Upper lobe of left lung (tissue), 6 donors: ENCODE results near the gene SYTL2. TPM values are rescaled to one million over a fixed set of nuclear protein-coding genes. Genes with fewer than 3 reads are reported as not detected.

Experiments used
- ATAC-seq, 2 donors: fragments of 200-7000 bp; cut with Tn5 transposase; one replicate each; pipeline ENCODE4 v1.9.1; 2022; ENCODE audit warnings: mild to moderate bottlenecking in 2 of 2, moderate library complexity in 2 of 2; ENCODE audit not compliant: low FRiP score in 2 of 2
- DNase-seq, 2 donors: peaks; one replicate each; pipeline ENCODE4 v3.0.0-alpha.2; 2019 to 2020
- H3K27ac ChIP-seq, 4 donors: fragments of 200-600 bp; sonication (generic); one replicate each; pipeline ENCODE4 v1.5.1; 2016 to 2019
- H3K27me3 ChIP-seq, 4 donors: fragments of 200-600 bp; sonication (generic); one replicate each; pipeline ENCODE4 v1.5.1; 2017 to 2019
- H3K36me3 ChIP-seq, 4 donors: fragments of 200-600 bp; sonication (generic); one replicate each; pipeline ENCODE4 v1.5.1; 2016 to 2019
- H3K4me1 ChIP-seq, 4 donors: fragments of 200-600 bp; sonication (generic); one replicate each; pipeline ENCODE4 v1.5.1; 2018 to 2019
- H3K4me3 ChIP-seq, 4 donors: fragments of 200-600 bp; sonication (generic); one replicate each; pipeline ENCODE4 v1.5.1; 2017 to 2019; ENCODE audit warnings: mild to moderate bottlenecking in 2 of 4, moderate library complexity in 1 of 4
- H3K9me3 ChIP-seq, 4 donors: fragments of 200-600 bp; sonication (generic); one replicate each; pipeline ENCODE4 v1.5.1; 2018 to 2019
- CTCF ChIP-seq, 6 experiments: fragments of 450-650 bp in 4 of 6; fragments of 200-600 bp in 2 of 6; sonication (generic) in 2 of 6; IDR thresholded peaks; one replicate each; pipeline ENCODE4 v1.5.1; 2016 to 2019; ENCODE audit warnings: antibody characterized with exemption in 6 of 6
- EP300 ChIP-seq, 4 donors: sonication (generic); formaldehyde crosslinking; IDR thresholded peaks; one replicate each; pipeline ENCODE4 v1.5.1; 2017; ENCODE audit warnings: antibody characterized with exemption in 4 of 4, control low read depth in 2 of 4
- POLR2A ChIP-seq, 4 donors: fragments of 450-650 bp; IDR thresholded peaks; one replicate each; pipeline ENCODE4 v1.5.1; 2016 to 2017; ENCODE audit warnings: antibody characterized with exemption in 4 of 4, mild to moderate bottlenecking in 2 of 4
- POLR2AphosphoS5 ChIP-seq, 2 donors: sonication (generic); formaldehyde crosslinking; IDR thresholded peaks; one replicate each; pipeline ENCODE4 v1.5.1; 2017; ENCODE audit warnings: antibody characterized with exemption in 2 of 2
- WGBS, 2 donors: methylation state at CpG; one replicate each; pipeline ENCODE4 v1.1.5; 2017 to 2018; 5-methylcytosine and 5-hydroxymethylcytosine counted together
- total RNA-seq, 6 donors: library from RNA; depleted of rRNA in 4 of 6; stranded (reverse); fragments of >200 nt in 4 of 6; gene quantifications; one replicate each; pipeline versions ENCODE4 v1.1.0 to v1.2.1, GENCODE V29; 2016 to 2021
- donor health status: DM: no; HTN: no; CAD: no; lungs with moderate emphysema.
- donor health status: DM: no; HTN: yes; CAD: no; lungs with severe emphysema.

SYTL2 gene
- total RNA-seq, 6 donors from 2014 or later: 11.9 to 52.7 (median 20.1) TPM

- 81 to 85% methylated on average over 4 of the region's 4 CpGs for WGBS, 2 donors
- Histone ChIP-seq H3K27ac (no peak overlapping the region), H3K36me3 (no peaks in the 10 kb centered on the region), H3K27me3 (no peaks in the 10 kb centered on the region), H3K9me3 (no peaks in the 10 kb centered on the region), H3K4me1 (peaks cover 0 to 11% (median 0%) of the 10 kb centered on the region in 4 donors), H3K4me3 (no peak overlapping the region)
- no peak for ATAC-seq
- no peak for TF ChIP-seq EP300 (IDR thresholded peaks at IDR 0.05)
- TF ChIP-seq POLR2AphosphoS5 (IDR thresholded peaks at IDR 0.05): no peak
- TF ChIP-seq CTCF (IDR thresholded peaks at IDR 0.05): no peak
- no peak for TF ChIP-seq POLR2A (IDR thresholded peaks at IDR 0.05)
- no peak for DNase-seq
Measured at GRCh38 chr11:85764796-85765195, 46.1 kb downstream of the SYTL2 start.

GRCh38 chr11:85762226-85762625, 48.7 kb downstream of the SYTL2 start:
- TF ChIP-seq POLR2A (IDR thresholded peaks at IDR 0.05) (no peak), EP300 (IDR thresholded peaks at IDR 0.05) (no peak), POLR2AphosphoS5 (IDR thresholded peaks at IDR 0.05) (no peak), CTCF (IDR thresholded peaks at IDR 0.05) (no peak)

GRCh38 chr11:85759915-85760314, 51.0 kb downstream of the SYTL2 start:
- no peaks in the 10 kb centered on the region for H3K27me3 ChIP-seq
- ATAC-seq: no peak
- H3K4me3 ChIP-seq: no peak overlapping the region
- 71 to 75% methylated on average over 2 of the region's 2 CpGs for WGBS, 2 donors
- TF ChIP-seq EP300 (IDR thresholded peaks at IDR 0.05) (no peak), CTCF (IDR thresholded peaks at IDR 0.05) (no peak), POLR2A (IDR thresholded peaks at IDR 0.05) (no peak), POLR2AphosphoS5 (IDR thresholded peaks at IDR 0.05) (no peak)
- no peak for DNase-seq
- H3K9me3 ChIP-seq: no peaks in the 10 kb centered on the region
- no peak overlapping the region for H3K27ac ChIP-seq
- H3K4me1 ChIP-seq: peaks cover 0 to 11% (median 0%) of the 10 kb centered on the region in 4 donors
- H3K36me3 ChIP-seq: no peaks in the 10 kb centered on the region

More at GRCh38 chr11:85762226-85762625, 48.7 kb downstream of the SYTL2 start:
- Histone ChIP-seq H3K36me3 (no peaks in the 10 kb centered on the region), H3K4me1 (peaks cover 0 to 11% (median 0%) of the 10 kb centered on the region in 4 donors), H3K9me3 (no peaks in the 10 kb centered on the region), H3K27ac (no peak overlapping the region), H3K27me3 (no peaks in the 10 kb centered on the region), H3K4me3 (no peak overlapping the region)
- DNase-seq (no peak), ATAC-seq (no peak)
- WGBS, 2 donors: 95 to 100% methylated on average over 1 of the region's 1 CpG

- 43 to 61% methylated on average over 1 of the region's 1 CpG for WGBS, 2 donors
- no peak overlapping the region for H3K27ac ChIP-seq
- H3K9me3 ChIP-seq: no peaks in the 10 kb centered on the region
- ATAC-seq: no peak
- no peaks in the 10 kb centered on the region for H3K27me3 ChIP-seq
- H3K36me3 ChIP-seq: no peaks in the 10 kb centered on the region
- H3K4me3 ChIP-seq: no peak overlapping the region
- no peak for TF ChIP-seq POLR2A (IDR thresholded peaks at IDR 0.05)
- TF ChIP-seq CTCF (IDR thresholded peaks at IDR 0.05): no peak
- TF ChIP-seq EP300 (IDR thresholded peaks at IDR 0.05): no peak
- TF ChIP-seq POLR2AphosphoS5 (IDR thresholded peaks at IDR 0.05): no peak
- no peak for DNase-seq
- peaks cover 0 to 11% (median 0%) of the 10 kb centered on the region in 4 donors for H3K4me1 ChIP-seq
Measured at GRCh38 chr11:85758480-85759039, 52.4 kb downstream of the SYTL2 start.

- Histone ChIP-seq H3K4me1 (peaks cover 0 to 11% (median 0%) of the 10 kb centered on the region in 4 donors), H3K27me3 (no peaks in the 10 kb centered on the region), H3K4me3 (no peak overlapping the region), H3K9me3 (no peaks in the 10 kb centered on the region), H3K36me3 (no peaks in the 10 kb centered on the region), H3K27ac (no peak overlapping the region)
- 83 to 86% methylated on average over 4 of the region's 4 CpGs for WGBS, 2 donors
- ATAC-seq (no peak), DNase-seq (no peak)
- no peak for TF ChIP-seq POLR2A (IDR thresholded peaks at IDR 0.05)
- no peak for TF ChIP-seq CTCF (IDR thresholded peaks at IDR 0.05)
- no peak for TF ChIP-seq POLR2AphosphoS5 (IDR thresholded peaks at IDR 0.05)
- no peak for TF ChIP-seq EP300 (IDR thresholded peaks at IDR 0.05)
Measured at GRCh38 chr11:85758026-85758425, 52.9 kb downstream of the SYTL2 start.
